Astrocyte (in vitro differentiated cells and primary cell): ENCODE results near the gene DLGAP1. TPM values are rescaled to one million over a fixed set of nuclear protein-coding genes. Genes with fewer than 3 reads are reported as not detected.

Source experiments
- DNase-seq: peaks from one replicate; pipeline ENCODE4 v3.0.0-alpha.2; 2010; ENCODE audit warnings: low read depth
- FAIRE-seq: peaks from 2 replicates; lab custom pipeline; 2011; peaks lifted over from hg19 to GRCh38; lab: Jason Lieb, UNC
- H2AFZ ChIP-seq: 2 replicates; pipeline ENCODE4 v1.6.0; 2012; ENCODE audit warnings: low read depth, low read length, inconsistent platforms
- H3K27ac ChIP-seq: 2 replicates; pipeline ENCODE4 v1.5.1; 2011; ENCODE audit warnings: low read depth, low read length, inconsistent platforms
- H3K27me3 ChIP-seq: 2 replicates; pipeline ENCODE4 v1.6.0; 2011; ENCODE audit warnings: low read length, inconsistent platforms; ENCODE audit not compliant: insufficient read depth
- H3K36me3 ChIP-seq: 2 replicates; pipeline ENCODE4 v1.5.1; 2011; ENCODE audit warnings: low read length, inconsistent platforms; ENCODE audit not compliant: insufficient read depth
- H3K4me1 ChIP-seq: 2 replicates; pipeline ENCODE4 v1.5.1; 2011; ENCODE audit warnings: low read length, inconsistent platforms; ENCODE audit not compliant: insufficient read depth
- H3K4me2 ChIP-seq: 2 replicates; pipeline ENCODE4 v1.6.0; 2012; ENCODE audit warnings: low read length, inconsistent platforms
- H3K4me3 ChIP-seq: 2 replicates; pipeline ENCODE4 v1.5.1; 2011; ENCODE audit warnings: low read depth, mild to moderate bottlenecking, low read length, inconsistent platforms; ENCODE audit not compliant: insufficient read depth
- H3K79me2 ChIP-seq: 2 replicates; pipeline ENCODE4 v1.6.0; 2012; ENCODE audit warnings: mild to moderate bottlenecking, low read length, inconsistent platforms; ENCODE audit not compliant: insufficient read depth
- H3K9ac ChIP-seq: 2 replicates; pipeline ENCODE4 v1.6.0; 2012; ENCODE audit warnings: mild to moderate bottlenecking, low read length, inconsistent platforms
- H3K9me3 ChIP-seq: 2 replicates; pipeline ENCODE4 v1.5.1; 2012; ENCODE audit warnings: low read depth, mild to moderate bottlenecking, low read length, inconsistent platforms; ENCODE audit not compliant: insufficient read depth
- H4K20me1 ChIP-seq: 2 replicates; pipeline ENCODE4 v1.6.0; 2012; ENCODE audit warnings: low read length, inconsistent platforms; ENCODE audit not compliant: insufficient read depth
- H3K27ac Mint-ChIP-seq: one replicate; pipeline ENCODE4 v1.8.0; 2021; ENCODE audit warnings: mild to moderate bottlenecking, mixed read lengths; ENCODE audit not compliant: unreplicated experiment
- H3K27me3 Mint-ChIP-seq: one replicate; pipeline ENCODE4 v1.8.0; 2021; ENCODE audit warnings: low read depth, mixed read lengths; ENCODE audit not compliant: unreplicated experiment
- H3K36me3 Mint-ChIP-seq: one replicate; pipeline ENCODE4 v1.8.0; 2021; ENCODE audit warnings: low read depth, mixed read lengths; ENCODE audit not compliant: unreplicated experiment
- H3K4me1 Mint-ChIP-seq: one replicate; pipeline ENCODE4 v1.8.0; 2021; ENCODE audit warnings: low read depth, mixed read lengths; ENCODE audit not compliant: unreplicated experiment
- H3K4me3 Mint-ChIP-seq: one replicate; pipeline ENCODE4 v1.8.0; 2021; ENCODE audit warnings: mild to moderate bottlenecking, moderate library complexity, mixed read lengths; ENCODE audit not compliant: unreplicated experiment
- H3K9me3 Mint-ChIP-seq: one replicate; pipeline ENCODE4 v1.8.0; 2021; ENCODE audit warnings: mild to moderate bottlenecking, mixed read lengths; ENCODE audit not compliant: unreplicated experiment
- EZH2 ChIP-seq: IDR thresholded peaks from 2 replicates; pipeline ENCODE4 v1.6.1; 2012; ENCODE audit warnings: mild to moderate bottlenecking, low read length, inconsistent platforms; ENCODE audit not compliant: insufficient read depth
- total RNA-seq: library from RNA; stranded (reverse); gene quantifications from 2 replicates; pipeline ENCODE4 v1.2.1, GENCODE V29; 2021
- TF ChIP-seq, protein P1 (sequence below): IDR thresholded peaks from 2 replicates; pipeline ENCODE4 v1.5.1; 2011; ENCODE audit warnings: low read depth, mild to moderate bottlenecking, inconsistent platforms, low read length, moderate library complexity; ENCODE audit not compliant: insufficient read depth

Gene DLGAP1
- total RNA-seq, 1 donor from 2014 or later, result 2.3 TPM

GRCh38 chr18:3863006-3863405 is 592.1 kb downstream of the DLGAP1 start:
- H3K27ac Mint-ChIP-seq, result no peak overlapping the region
- no peaks in the 10 kb centered on the region for H3K9me3 ChIP-seq

DNA sequence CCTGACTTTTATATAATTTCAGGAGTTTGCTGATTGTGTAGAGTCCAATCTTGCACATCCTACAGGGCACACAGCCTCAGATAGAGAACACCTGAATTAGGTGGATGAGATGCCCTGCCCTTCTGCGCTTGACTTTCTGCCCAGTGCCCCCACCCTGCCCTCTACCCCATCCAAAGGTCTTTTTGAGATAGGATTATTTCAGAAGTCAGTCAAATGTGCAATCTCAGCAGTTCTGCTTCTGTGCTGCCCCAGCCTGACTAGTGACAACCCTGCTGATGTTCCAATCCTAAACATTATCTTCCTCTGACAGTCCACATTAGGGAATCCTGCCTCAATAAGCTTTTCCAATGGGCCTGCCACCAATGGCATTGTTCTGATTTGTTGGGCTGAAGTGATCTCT is 593.6 kb downstream of the DLGAP1 start:
- no peaks in the 10 kb centered on the region for H3K79me2 ChIP-seq
- peaks cover 5% of the 10 kb centered on the region for H3K4me1 ChIP-seq
- H3K27me3 Mint-ChIP-seq, result no peaks in the 10 kb centered on the region
- no peak overlapping the region for H3K9ac ChIP-seq
- no peaks in the 10 kb centered on the region for H3K36me3 ChIP-seq
- H3K9me3 Mint-ChIP-seq, result no peaks in the 10 kb centered on the region
- no peaks in the 10 kb centered on the region for H3K9me3 ChIP-seq
- no peak overlapping the region for H3K27ac ChIP-seq
- H3K4me1 Mint-ChIP-seq, result peaks cover 5% of the 10 kb centered on the region
- H3K4me3 Mint-ChIP-seq, result no peak overlapping the region
- no peaks in the 10 kb centered on the region for H4K20me1 ChIP-seq
- H2AFZ ChIP-seq, result no peak overlapping the region
- no peak overlapping the region for H3K4me2 ChIP-seq
- DNase-seq, result no peak
- no peak overlapping the region for H3K4me3 ChIP-seq
- no peaks in the 10 kb centered on the region for H3K27me3 ChIP-seq
- no peak for FAIRE-seq
- TF ChIP-seq EZH2, result no peak
- TF ChIP-seq, protein P1, sequence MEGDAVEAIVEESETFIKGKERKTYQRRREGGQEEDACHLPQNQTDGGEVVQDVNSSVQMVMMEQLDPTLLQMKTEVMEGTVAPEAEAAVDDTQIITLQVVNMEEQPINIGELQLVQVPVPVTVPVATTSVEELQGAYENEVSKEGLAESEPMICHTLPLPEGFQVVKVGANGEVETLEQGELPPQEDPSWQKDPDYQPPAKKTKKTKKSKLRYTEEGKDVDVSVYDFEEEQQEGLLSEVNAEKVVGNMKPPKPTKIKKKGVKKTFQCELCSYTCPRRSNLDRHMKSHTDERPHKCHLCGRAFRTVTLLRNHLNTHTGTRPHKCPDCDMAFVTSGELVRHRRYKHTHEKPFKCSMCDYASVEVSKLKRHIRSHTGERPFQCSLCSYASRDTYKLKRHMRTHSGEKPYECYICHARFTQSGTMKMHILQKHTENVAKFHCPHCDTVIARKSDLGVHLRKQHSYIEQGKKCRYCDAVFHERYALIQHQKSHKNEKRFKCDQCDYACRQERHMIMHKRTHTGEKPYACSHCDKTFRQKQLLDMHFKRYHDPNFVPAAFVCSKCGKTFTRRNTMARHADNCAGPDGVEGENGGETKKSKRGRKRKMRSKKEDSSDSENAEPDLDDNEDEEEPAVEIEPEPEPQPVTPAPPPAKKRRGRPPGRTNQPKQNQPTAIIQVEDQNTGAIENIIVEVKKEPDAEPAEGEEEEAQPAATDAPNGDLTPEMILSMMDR, result no peak
- no peak overlapping the region for H3K27ac Mint-ChIP-seq
- no peaks in the 10 kb centered on the region for H3K36me3 Mint-ChIP-seq

More at GRCh38 chr18:3863006-3863405, 592.1 kb downstream of the DLGAP1 start:
- no peaks in the 10 kb centered on the region for H3K36me3 ChIP-seq
- H3K27me3 ChIP-seq, result no peaks in the 10 kb centered on the region
- no peak overlapping the region for H3K9ac ChIP-seq
- no peaks in the 10 kb centered on the region for H3K36me3 Mint-ChIP-seq
- FAIRE-seq (no peak), DNase-seq (no peak)
- H3K4me3 ChIP-seq, result no peak overlapping the region
- no peak overlapping the region for H3K27ac ChIP-seq
- H3K4me3 Mint-ChIP-seq, result no peak overlapping the region
- no peak overlapping the region for H3K4me2 ChIP-seq
- no peaks in the 10 kb centered on the region for H3K27me3 Mint-ChIP-seq
- no peaks in the 10 kb centered on the region for H3K9me3 Mint-ChIP-seq
- TF ChIP-seq, protein P1, result no peak
- no peak for TF ChIP-seq EZH2
- no peaks in the 10 kb centered on the region for H3K79me2 ChIP-seq
- no peaks in the 10 kb centered on the region for H4K20me1 ChIP-seq
- H2AFZ ChIP-seq, result no peak overlapping the region
- no peaks in the 10 kb centered on the region for H3K4me1 ChIP-seq
- no peaks in the 10 kb centered on the region for H3K4me1 Mint-ChIP-seq

- Mint-ChIP-seq H3K4me3 (no peak overlapping the region), H3K27ac (no peak overlapping the region), H3K9me3 (no peaks in the 10 kb centered on the region), H3K27me3 (no peaks in the 10 kb centered on the region), H3K4me1 (peaks cover 5% of the 10 kb centered on the region), H3K36me3 (no peaks in the 10 kb centered on the region)
- H3K27ac ChIP-seq, result no peak overlapping the region
- H2AFZ ChIP-seq, result peak overlapping the region; percentile 24
- no peaks in the 10 kb centered on the region for H3K27me3 ChIP-seq
- H3K4me1 ChIP-seq, result peaks cover 5% of the 10 kb centered on the region
- FAIRE-seq (peak; percentile 84), DNase-seq (no peak)
- TF ChIP-seq, protein P1, result no peak
- no peak for TF ChIP-seq EZH2
- no peak overlapping the region for H3K9ac ChIP-seq
- no peak overlapping the region for H3K4me3 ChIP-seq
- no peaks in the 10 kb centered on the region for H3K9me3 ChIP-seq
- no peaks in the 10 kb centered on the region for H3K79me2 ChIP-seq
- no peak overlapping the region for H3K4me2 ChIP-seq
- no peaks in the 10 kb centered on the region for H4K20me1 ChIP-seq
- no peaks in the 10 kb centered on the region for H3K36me3 ChIP-seq
Measured at GRCh38 chr18:3857544-3857943, 597.6 kb downstream of the DLGAP1 start.
